DOHH2 (cell line): Measurements from ENCODE around the gene C2orf15.
A peak's percentile ranks its signal among the peaks of the same experiment; 100 is the strongest.

Experiments
- H3F3A ChIP-seq: fragments of 200-600 bp; sonication (generic), shearing (Covaris generic); 2 replicates; pipeline ENCODE4 v1.6.0; 2016; ENCODE audit warnings: antibody characterized with exemption, mild to moderate bottlenecking; ENCODE audit not compliant: control insufficient read depth, insufficient read depth
- H3K27ac ChIP-seq: fragments of 200-600 bp; sonication (generic); 2 replicates; pipeline ENCODE4 v1.5.1; 2014; ENCODE audit warnings: low read depth, mild to moderate bottlenecking, low read length, moderate library complexity
- H3K27me3 ChIP-seq: fragments of 200-600 bp; sonication (generic); 2 replicates; pipeline ENCODE4 v1.6.1; 2014; ENCODE audit warnings: mild to moderate bottlenecking, low read length, mixed read lengths; ENCODE audit not compliant: control insufficient read depth
- H3K36me3 ChIP-seq: fragments of 200-600 bp; sonication (generic); 2 replicates; pipeline ENCODE4 v1.6.1; 2014; ENCODE audit warnings: mild to moderate bottlenecking, low read length, moderate library complexity, mixed read lengths; ENCODE audit not compliant: control insufficient read depth
- H3K4me1 ChIP-seq: fragments of 200-600 bp; sonication (generic); 2 replicates; pipeline ENCODE4 v1.6.1; 2014; ENCODE audit warnings: mild to moderate bottlenecking, low read length, mixed read lengths; ENCODE audit not compliant: control insufficient read depth
- H3K4me2 ChIP-seq: fragments of 200-600 bp; sonication (generic); 2 replicates; pipeline ENCODE4 v1.6.0; 2014; ENCODE audit warnings: mild to moderate bottlenecking, low read length, moderate library complexity
- H3K4me3 ChIP-seq: fragments of 200-600 bp; sonication (generic); 2 replicates; pipeline ENCODE4 v1.5.1; 2014; ENCODE audit warnings: mild to moderate bottlenecking, low read length, mixed read lengths
- H3K79me2 ChIP-seq: fragments of 200-600 bp; sonication (generic); 2 replicates; pipeline ENCODE4 v1.6.1; 2014; ENCODE audit warnings: mild to moderate bottlenecking, low read length, mixed read lengths; ENCODE audit not compliant: control insufficient read depth
- H3K9me2 ChIP-seq: fragments of 200-600 bp; sonication (generic); replicated peaks from 2 replicates; pipeline ENCODE4 v1.6.1; 2014; ENCODE audit warnings: mild to moderate bottlenecking, low read length, mixed read lengths; ENCODE audit not compliant: control insufficient read depth
- H3K9me3 ChIP-seq: fragments of 200-600 bp; sonication (generic); 2 replicates; pipeline ENCODE4 v1.6.1; 2014; ENCODE audit warnings: antibody characterized with exemption, low read length, mixed read lengths; ENCODE audit not compliant: control insufficient read depth, insufficient read depth
- H4K20me1 ChIP-seq: fragments of 200-600 bp; sonication (generic); 2 replicates; pipeline ENCODE4 v1.6.0; 2014; ENCODE audit warnings: low read depth, mild to moderate bottlenecking, antibody characterized with exemption, low read length, moderate library complexity; ENCODE audit not compliant: control insufficient read depth, insufficient read depth
- CTCF ChIP-seq: fragments of 200-600 bp; sonication (generic); IDR thresholded peaks from one replicate; pipeline ENCODE4 v1.5.1; 2014; ENCODE audit warnings: antibody characterized with exemption, mild to moderate bottlenecking, low read depth, low read length; ENCODE audit not compliant: poor library complexity, severe bottlenecking
- EZH2phosphoT487 ChIP-seq: fragments of 200-600 bp; sonication (generic); IDR thresholded peaks from 2 replicates; pipeline ENCODE4 v1.6.1; 2017; ENCODE audit warnings: borderline replicate concordance, mild to moderate bottlenecking, antibody characterized with exemption, low read length, moderate library complexity, mixed read lengths

The C2orf15 gene

GRCh38 chr2:99154643-99155536 lies 13.4 kb downstream of the C2orf15 start, which contains the start of the genes LIPT1 and TSGA10:
TSS of gene LIPT1 (plus strand) at chr2:99154967. CDS start at chr2:99161958, 6,991 bp downstream.
TSS of gene TSGA10 (minus strand) at chr2:99154942. CDS start at chr2:99109439, 45,503 bp downstream.
- no peaks in the 10 kb centered on the region for H3F3A ChIP-seq
- H3K27ac ChIP-seq = peak within 1 kb of the TSS; percentile 72
- TF ChIP-seq CTCF = peak; percentile 32
- no peak for TF ChIP-seq EZH2phosphoT487
- H3K9me2 ChIP-seq = no peaks in the 10 kb centered on the region
- peak within 1 kb of the TSS; percentile 88 for H3K4me3 ChIP-seq
- peaks cover 45% of the 10 kb centered on the region for H3K4me1 ChIP-seq
- H3K79me2 ChIP-seq = peaks cover 33% of the 10 kb centered on the region
- H3K36me3 ChIP-seq = peaks cover 23% of the 10 kb centered on the region
- H3K4me2 ChIP-seq = peak within 1 kb of the TSS; percentile 97
- no peaks in the 10 kb centered on the region for H4K20me1 ChIP-seq
- no peaks in the 10 kb centered on the region for H3K27me3 ChIP-seq
- H3K9me3 ChIP-seq = no peaks in the 10 kb centered on the region

- Histone ChIP-seq H3K9me3 (no peaks in the 10 kb centered on the region), H3K27me3 (no peaks in the 10 kb centered on the region), H3K4me1 (peaks cover 45% of the 10 kb centered on the region), H3K79me2 (peaks cover 33% of the 10 kb centered on the region), H3K36me3 (peaks cover 24% of the 10 kb centered on the region), H3K4me2 (peak overlapping the region; percentile 97), H3K4me3 (peak overlapping the region; percentile 88; the same call in 1 of the 2 replicates), H3F3A (no peaks in the 10 kb centered on the region), H3K9me2 (no peaks in the 10 kb centered on the region), H3K27ac (peak overlapping the region; percentile 4; the same call in 1 of the 2 replicates), H4K20me1 (no peaks in the 10 kb centered on the region)
- no peak for TF ChIP-seq CTCF
- no peak for TF ChIP-seq EZH2phosphoT487
Observed at GRCh38 chr2:99156891-99157290, 15.4 kb downstream of the C2orf15 start.

GRCh38 chr2:99158599-99158998 lies 17.1 kb downstream of the C2orf15 start:
- H3K36me3 ChIP-seq = peaks cover 27% of the 10 kb centered on the region
- H3K79me2 ChIP-seq = peaks cover 26% of the 10 kb centered on the region
- no peak overlapping the region for H3K4me2 ChIP-seq
- no peaks in the 10 kb centered on the region for H4K20me1 ChIP-seq
- no peaks in the 10 kb centered on the region for H3K9me3 ChIP-seq
- peak; percentile 35 for TF ChIP-seq CTCF
- no peak for TF ChIP-seq EZH2phosphoT487
- H3K27me3 ChIP-seq = no peaks in the 10 kb centered on the region
- no peak overlapping the region for H3K4me3 ChIP-seq
- H3K4me1 ChIP-seq = peaks cover 30% of the 10 kb centered on the region
- no peaks in the 10 kb centered on the region for H3K9me2 ChIP-seq
- H3K27ac ChIP-seq = no peak overlapping the region
- no peaks in the 10 kb centered on the region for H3F3A ChIP-seq
